Activated CD4-positive, alpha-beta T cell treated with anti-CD3 and anti-CD28 coated beads for 48 hours (primary cell): Measurements from ENCODE around the gene GLT8D2.

Source experiments
- DNase-seq: peaks from one replicate; pipeline ENCODE4 v3.0.0-alpha.2; 2020

The GLT8D2 gene

GRCh38 chr12:104049903-104050356, at the start of gene GLT8D2:
TSS of gene GLT8D2 (minus strand) at chr12:104050187. CDS start at chr12:104019648, 30,539 bp downstream.
- peak; percentile 9 for DNase-seq

DNA sequence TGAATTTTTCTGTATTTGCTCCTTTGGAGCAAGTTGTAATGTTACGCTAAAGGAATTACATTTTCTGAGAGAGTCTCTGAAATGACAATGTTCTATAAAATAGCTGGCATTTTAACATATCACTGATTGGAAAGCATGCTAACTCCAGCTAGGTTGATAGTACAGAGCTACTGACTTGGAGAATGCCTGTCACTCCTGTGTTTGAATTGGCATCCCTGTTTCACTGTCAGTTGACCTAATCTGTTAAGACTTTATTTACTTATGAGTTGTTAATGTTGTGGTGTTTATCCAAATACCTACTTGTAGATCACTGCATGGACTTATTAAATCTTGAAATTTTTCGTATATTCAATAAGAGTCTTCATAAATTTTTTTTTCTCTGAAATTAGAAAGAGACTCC, 48.0 kb upstream of the GLT8D2 start:
- DNase-seq = no peak

DNA sequence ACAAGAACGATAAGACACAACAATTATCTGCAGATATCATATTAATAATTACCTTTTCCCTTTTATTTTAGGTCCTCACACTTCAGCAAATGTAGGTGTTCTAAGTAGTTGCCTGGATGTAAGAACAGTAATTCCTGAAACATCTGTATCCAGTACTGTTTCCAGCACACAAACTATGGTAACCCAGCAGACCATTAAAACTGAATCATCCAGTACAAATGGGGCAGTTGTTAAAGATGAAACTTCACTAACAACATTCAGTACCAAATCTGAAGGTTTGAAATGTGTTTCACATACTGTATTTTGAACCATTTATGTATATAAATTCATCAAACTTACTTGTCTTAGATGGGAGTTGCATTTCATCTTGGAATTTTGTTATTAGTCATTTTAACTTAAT, 45.3 kb upstream of the GLT8D2 start:
- no peak for DNase-seq

GRCh38 chr12:104094284-104094683, 44.3 kb upstream of the GLT8D2 start:
- no peak for DNase-seq

GRCh38 chr12:104091136-104091535, 41.1 kb upstream of the GLT8D2 start:
- DNase-seq = no peak

DNA sequence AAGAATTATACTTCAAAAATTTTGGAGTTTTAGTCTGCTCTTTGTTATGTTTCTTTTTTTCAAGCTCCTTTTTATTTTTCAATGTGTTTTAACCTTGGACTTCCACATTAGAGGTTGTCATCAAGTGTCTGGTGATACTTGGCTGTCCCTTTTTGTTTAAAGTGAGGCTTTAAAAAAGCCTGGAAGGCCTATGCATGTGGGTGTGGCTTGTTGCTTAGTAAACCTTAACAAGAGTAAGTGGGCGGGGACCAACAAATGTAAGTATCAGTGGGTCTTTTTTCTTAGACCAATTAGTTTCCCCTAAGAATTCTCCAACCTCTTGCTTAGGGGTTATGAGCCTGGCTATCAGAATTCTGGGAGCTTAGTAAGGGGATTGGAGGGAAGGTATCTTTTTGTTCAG, 40.7 kb upstream of the GLT8D2 start:
- no peak for DNase-seq

DNA sequence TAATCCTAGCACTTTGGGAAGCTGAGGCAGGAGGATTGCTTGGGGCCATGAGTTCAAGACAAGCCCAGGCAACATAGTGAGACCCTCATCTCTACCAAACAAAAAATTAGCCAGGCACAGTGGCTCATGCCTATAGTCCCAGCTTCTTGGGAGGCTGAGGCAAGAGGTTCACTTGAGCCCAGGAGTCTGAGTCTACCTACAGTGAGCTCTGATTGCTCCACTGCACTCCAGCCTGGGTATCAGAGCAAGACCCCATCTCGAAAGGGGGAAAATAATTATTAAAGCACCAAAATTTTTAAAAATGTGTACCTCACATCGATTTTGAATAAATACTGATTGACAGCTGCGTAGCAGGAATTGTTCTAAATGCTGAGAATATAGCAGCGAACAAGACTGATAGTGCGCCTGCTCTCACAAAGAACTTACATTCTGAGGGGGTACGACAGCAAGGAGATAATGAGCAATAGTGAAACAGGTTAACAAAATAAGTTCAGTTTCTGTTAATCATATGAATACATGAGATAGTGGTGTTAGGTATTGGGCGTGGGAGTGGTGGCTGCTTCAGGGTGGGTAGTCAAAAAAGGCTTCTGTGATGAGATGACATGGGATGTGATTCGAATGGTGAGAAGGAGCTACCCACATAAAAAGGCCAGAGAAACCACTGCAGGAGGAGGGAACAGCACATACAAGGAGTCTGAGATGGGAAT, 33.9 kb upstream of the GLT8D2 start:
- peak; percentile 68 for DNase-seq

GRCh38 chr12:104080764-104081163, 30.8 kb upstream of the GLT8D2 start:
- DNase-seq = no peak

GRCh38 chr12:104079024-104079423, 29.0 kb upstream of the GLT8D2 start:
- no peak for DNase-seq

GRCh38 chr12:104073699-104074098, 23.7 kb upstream of the GLT8D2 start:
- no peak for DNase-seq

GRCh38 chr12:104072099-104072498, 22.1 kb upstream of the GLT8D2 start:
- no peak for DNase-seq

DNA sequence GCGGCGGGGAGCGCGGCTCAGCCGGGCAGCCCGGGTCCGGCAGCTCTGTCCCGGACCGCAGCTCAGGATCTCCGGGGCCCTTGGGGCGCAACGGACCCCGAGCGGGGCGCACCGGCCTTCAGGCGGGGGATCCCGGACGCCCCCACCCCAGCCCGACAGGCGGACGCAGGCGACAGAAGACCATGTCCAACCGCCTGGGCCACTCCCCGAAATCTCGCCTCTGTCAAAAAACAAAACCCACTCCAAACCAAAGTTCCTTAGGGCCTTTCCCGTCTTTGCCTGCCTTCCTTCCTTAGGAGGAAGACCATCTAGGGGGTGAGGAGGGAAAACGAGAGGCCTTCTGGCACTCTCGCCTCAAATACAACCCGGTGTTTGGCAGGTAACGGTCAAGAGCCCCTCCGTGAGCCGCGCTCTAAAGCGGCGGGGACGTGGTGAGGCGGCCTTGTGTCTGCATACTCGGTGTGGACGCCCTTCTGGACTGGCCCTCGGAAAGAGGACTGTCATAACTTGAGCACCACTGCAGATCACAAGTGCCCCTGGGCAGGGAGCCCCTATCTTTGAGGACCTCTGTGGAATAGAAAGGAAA, 14.9 kb upstream of the GLT8D2 start:
- DNase-seq = no peak

GRCh38 chr12:104064031-104064841, 14.2 kb upstream of the GLT8D2 start, which contains the start of gene HCFC2:
TSS of gene HCFC2 (plus strand) at chr12:104064531. CDS start at chr12:104064561, 30 bp downstream.
- DNase-seq = peak; percentile 92

- no peak for DNase-seq
These were observed 13.7 kb upstream of the GLT8D2 start for GRCh38 chr12:104063712-104064030.

DNA sequence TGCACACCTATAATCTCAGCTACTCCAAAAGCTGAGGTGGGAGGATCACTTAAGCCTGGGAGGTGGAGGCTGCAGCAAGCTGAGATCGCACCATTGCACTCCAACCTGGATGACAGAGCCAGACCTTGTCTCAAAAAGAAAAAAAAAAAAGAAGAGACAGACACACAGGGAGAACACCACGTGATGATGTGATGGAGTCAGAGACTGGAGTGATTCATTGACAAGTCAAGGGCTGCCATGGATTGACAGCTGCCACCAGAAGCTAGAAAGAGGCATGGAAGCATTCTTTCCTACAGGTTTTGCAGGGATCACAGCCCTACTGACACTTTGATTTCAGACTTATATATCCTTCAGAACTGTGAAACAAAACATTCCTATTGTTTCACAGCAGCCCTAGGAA, 10.8 kb upstream of the GLT8D2 start:
- no peak for DNase-seq

GRCh38 chr12:104059963-104060362, 10.0 kb upstream of the GLT8D2 start:
- DNase-seq = no peak

DNA sequence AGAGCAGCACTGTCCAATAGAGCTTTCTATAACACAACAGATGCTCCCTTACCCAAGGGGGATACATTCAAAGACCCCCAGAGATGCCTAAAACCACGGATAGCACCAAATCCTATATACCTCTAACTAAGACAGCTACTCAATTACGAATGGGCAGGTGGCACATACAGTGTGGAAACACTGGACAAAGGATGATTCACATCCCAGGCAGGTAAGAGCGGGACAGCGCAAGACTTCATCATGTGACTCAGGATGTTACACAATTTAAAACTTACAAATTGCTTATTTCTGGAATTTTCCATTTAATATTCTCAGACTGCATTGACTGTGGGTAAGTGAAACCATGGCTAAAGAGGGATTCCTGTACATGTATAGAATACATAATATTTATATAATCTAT, 8.8 kb upstream of the GLT8D2 start:
- DNase-seq = no peak

- DNase-seq = peak; percentile 10
These were observed 7.8 kb upstream of the GLT8D2 start for GRCh38 chr12:104057771-104058197.

DNA sequence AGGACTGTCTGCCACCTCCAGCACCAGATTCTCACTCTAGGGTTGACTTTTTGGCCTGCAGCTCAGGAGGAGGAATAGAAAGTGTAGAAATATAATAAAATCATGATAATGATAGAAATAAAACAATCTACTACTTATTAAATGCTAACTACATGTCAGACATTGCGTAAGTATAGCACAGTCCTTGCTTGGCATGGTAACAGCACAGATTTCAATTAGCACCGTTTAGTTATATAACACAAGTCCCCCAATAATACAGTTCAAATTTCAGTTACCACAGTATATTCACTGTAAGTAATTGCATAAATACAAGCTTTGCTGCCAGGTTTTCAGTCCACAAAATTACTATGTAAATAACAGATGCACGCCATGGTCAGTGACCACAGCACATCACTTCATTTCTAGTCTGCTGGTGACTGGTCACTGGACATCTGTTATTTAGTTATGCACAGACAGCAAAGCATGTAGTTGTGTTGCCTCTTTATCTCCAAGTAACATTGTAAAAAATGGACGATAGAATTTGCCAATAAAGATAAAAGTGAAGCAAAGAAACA, 6.5 kb upstream of the GLT8D2 start:
- DNase-seq = no peak

- no peak for DNase-seq
These were observed 5.8 kb upstream of the GLT8D2 start for GRCh38 chr12:104055686-104056388.

DNA sequence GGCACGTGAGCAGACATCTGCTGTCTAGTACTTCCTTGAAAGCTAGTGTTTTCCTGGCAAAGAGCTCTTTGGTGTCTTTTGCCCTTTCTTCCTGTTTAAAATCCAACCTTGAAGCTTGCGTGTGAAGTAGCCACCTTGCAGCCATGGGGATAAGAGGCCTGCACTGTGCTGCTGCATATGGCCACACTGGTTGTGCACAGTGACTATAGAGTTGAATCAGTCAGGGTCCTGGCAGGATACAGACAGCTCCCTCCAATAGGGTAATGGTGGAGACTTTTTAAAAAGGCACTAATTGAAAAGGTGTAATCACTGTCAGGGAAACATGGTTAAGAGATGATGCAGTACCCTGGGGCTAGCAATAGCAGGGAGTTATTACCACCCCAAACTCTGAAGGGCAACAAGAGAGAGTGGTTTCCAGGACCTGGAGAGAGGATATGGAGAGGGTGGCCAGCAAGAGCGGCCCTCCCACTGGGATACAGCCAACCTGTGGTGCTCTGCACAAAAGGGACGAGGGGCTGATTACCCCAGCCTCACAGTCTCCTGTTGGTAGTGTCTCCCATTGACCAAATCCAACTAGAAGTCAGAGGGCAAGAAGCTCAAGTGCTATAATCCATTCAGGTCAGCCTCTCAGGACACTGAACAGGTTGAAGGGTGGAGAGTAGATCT, 4.8 kb upstream of the GLT8D2 start:
- DNase-seq = no peak

DNA sequence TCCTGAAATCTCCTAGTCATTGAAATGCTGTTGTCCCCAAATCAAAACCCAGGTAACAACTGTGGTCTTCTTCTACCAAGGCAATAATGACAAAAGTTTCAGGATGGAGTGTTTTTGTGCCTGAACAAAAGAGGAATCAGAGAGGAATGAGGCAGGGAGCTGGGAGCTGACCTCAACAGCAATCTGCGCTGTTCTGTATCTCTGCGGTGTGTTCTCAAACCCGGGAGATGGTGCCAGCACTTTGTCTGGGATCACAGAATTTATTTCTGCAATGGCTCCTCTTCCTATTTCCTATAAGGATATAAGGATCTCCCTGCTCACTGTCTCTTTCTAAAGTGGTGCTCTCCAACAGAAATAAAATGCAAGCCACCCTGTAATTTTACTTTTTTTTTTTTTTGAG, 449 bp upstream of the GLT8D2 start:
- DNase-seq = no peak
